HG03521 (cell line): Measurements from ENCODE around the gene FRMD1.
"Not testable (repeated sequence)": the region's sequence is repeated elsewhere in the genome, so short reads cannot be mapped to it uniquely, and the experiment has no call there.

Source experiments
- ATAC-seq: cut with Tn5 transposase; IDR thresholded peaks from one replicate; pipeline ENCODE4 v1.9.1; 2021; ENCODE audit warnings: mild to moderate bottlenecking, moderate library complexity; ENCODE audit not compliant: unreplicated experiment

Gene FRMD1

GRCh38 chr6:168081858-168082546 is 3.0 kb upstream of the FRMD1 start:
- no peak for ATAC-seq

- no peak for ATAC-seq
Observed at GRCh38 chr6:168080393-168081077, 1.5 kb upstream of the FRMD1 start.

- no peak for ATAC-seq
Observed at GRCh38 chr6:168078175-168078942, 653 bp downstream of the FRMD1 start.

- not testable (repeated sequence) for ATAC-seq
Observed at GRCh38 chr6:168077401-168077800, 1.6 kb downstream of the FRMD1 start.

- ATAC-seq, result no peak
Observed at GRCh38 chr6:168075787-168076202, 3.2 kb downstream of the FRMD1 start.

DNA sequence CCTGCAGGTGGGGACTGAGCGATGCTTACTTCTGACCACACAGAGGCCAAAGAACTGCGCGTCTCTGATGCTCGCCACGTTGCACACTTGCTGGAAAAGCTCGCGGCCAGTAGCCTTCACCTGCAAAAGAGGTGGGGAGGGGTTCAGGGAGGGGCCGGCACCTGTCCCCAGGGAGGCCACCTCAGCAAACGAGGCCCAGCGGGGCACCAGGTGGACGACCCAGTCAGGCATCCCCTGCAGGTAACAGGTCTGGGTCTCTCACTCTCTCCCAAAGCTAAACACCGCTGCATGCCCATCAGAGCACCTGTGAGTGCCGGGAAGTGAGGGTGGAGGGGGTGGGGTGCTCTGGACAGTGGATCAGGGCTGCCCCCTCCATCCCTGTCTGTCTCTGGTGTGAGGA is 3.8 kb downstream of the FRMD1 start:
- ATAC-seq, result no peak

DNA sequence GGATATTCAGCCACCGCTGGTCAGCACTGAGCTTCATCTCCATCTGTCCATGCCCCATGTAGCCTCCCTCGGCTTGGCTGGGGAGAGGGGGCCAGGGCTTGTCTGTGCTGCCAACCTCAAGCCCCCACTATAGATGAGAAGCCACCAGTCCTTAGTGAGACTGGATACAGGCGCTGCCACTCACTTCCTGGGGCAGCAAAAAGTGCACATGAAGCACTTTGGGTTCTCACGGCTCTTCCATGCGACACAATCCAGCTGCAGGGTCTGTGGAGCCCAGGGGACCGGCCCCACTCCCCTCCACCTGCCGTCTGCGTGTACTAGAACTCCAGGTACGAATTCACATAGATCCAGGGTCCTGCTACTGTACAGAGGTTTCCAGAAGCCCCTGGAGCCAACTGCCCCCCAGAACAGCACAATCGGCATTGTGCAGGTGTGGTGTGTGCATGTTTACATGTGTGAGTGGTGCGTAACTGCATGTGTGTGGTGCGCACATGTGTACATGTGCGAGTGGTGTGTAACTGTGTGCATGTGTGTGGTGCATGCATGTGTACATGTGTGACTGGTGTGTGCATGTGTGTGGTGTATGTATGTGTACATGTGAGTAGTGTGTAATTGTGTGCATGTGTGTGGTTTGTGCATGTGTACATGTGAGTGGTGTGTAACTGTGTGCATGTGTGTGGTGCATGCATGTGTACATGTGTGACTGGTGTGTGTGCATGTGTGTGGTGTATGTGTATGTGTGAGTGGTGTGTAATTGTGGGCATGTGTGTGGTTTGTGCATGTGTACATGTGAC is 4.9 kb downstream of the FRMD1 start:
- no peak for ATAC-seq

DNA sequence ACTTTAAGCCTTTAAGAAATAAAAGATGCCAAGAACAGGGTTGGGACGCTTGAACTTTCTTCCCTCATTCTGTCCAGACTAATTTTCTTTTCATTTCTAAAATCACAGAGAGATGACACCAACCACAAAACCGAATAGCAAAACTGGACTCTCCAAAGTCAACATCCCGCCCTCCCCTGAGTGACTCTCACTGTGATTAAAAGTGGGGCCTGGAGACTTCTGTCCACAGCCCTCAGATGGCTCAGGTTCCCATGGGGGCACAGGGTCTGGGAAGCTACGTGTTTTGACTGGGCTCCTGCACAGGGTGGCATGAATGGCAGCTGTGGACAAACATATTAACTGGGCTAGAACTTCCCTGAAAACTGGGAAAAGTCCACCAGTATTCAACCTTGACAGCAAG is 6.3 kb downstream of the FRMD1 start:
- ATAC-seq, result no peak

- no peak for ATAC-seq
Observed at GRCh38 chr6:168072261-168072660, 6.8 kb downstream of the FRMD1 start.

DNA sequence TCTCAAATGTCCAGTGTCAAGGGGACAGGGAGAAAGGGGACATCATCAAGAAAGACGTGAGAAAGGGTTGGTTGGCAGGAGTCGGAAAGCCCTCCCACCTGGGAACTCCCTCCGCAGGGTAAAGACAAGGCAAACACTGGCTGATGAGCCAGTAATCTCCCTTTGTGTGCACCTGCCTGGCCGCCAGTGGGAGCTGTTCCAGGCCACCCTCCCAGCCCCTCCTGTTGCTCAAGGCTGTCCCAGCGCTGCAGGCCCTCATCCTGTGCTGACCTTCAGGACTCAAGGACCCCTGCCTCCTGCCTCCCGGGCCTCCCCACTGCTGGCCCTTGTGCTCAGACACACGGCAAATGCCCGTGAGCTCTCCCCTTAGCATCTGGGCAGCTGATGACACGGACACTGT is 7.4 kb downstream of the FRMD1 start:
- no peak for ATAC-seq

- ATAC-seq, result no peak
Observed at GRCh38 chr6:168070804-168071203, 8.2 kb downstream of the FRMD1 start.

GRCh38 chr6:168067081-168067759 is 11.8 kb downstream of the FRMD1 start:
- ATAC-seq, result no peak

GRCh38 chr6:168064226-168064807 is 14.7 kb downstream of the FRMD1 start:
- no peak for ATAC-seq

DNA sequence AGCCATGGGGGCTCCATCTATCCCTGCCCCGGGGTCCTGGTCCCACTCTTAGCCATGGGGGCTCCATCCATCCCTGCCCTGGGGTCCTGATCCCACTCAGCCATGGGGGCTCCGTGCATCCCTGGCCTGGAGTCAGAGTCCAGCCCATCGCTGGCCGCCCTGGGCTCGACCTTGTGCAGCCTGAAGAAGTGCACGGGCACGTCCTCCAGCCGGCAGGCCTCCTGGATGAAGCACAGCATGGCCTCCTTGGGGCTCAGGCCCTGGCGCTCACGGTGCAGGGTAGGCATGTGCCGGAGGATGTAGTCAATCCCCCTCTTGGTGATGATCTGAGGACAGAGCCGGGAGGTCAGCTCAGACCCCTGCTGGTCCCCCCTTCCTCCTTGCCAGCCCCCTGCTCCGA is 15.6 kb downstream of the FRMD1 start:
- ATAC-seq, result no peak

DNA sequence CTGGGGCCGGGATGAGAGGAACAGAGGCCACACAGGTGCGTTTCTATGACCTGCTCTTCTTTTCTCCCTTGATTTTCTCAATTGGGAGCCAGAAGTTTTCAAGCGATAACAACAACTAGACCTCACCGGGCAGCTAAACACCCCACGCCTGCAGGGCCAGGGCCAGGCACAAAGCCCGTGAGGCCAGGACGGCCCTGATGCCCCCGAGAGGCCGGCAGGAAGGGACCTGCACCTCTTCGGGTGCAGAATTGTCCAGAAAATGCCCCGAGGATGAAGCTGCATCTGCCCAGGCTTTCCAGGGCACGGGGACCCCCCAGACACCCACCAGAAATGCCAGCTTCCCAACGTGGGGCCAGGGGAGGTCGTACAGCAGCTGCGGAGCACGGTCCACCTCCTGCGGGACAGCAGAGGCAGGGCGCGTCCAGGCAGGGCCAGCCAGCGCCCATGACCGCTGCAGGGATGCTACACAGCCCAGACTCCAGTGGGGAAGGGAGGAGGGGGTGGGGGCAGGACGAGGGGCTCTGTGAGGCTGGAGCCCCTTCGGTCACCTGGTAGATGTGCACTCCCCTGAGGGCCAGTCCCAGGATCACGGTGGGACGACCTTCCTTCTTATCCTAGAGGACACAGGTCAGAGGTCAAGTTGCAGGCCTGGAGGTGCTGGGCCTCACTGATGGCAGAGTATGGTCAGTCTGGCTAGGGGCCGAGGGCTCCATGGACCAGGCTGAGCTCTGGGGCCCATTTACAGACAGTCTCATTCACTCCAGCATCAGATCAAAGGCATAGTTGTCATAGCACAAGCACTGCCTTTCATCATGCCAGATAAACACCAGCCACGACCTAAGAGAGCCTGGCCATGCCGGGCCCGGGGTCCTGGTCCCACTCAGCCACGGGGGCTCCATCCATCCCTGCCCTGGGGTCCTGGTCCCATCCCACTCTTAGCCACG is 16.4 kb downstream of the FRMD1 start:
- ATAC-seq, result no peak

GRCh38 chr6:168061269-168062210 is 17.5 kb downstream of the FRMD1 start:
- ATAC-seq, result no peak

- ATAC-seq, result no peak
Observed at GRCh38 chr6:168060521-168060931, 18.5 kb downstream of the FRMD1 start.
